GM18517 (cell line): ENCODE measurements around the gene AIDA.
A peak's percentile ranks its signal among the peaks of the same experiment; 100 is the strongest.
"Not testable (repeated sequence)": the region's sequence is repeated elsewhere in the genome, so short reads cannot be mapped to it uniquely, and the experiment has no call there.

Experiments used
- ATAC-seq: cut with Tn5 transposase; IDR thresholded peaks from one replicate; pipeline ENCODE4 v1.9.1; 2021; ENCODE audit warnings: mild to moderate bottlenecking, moderate library complexity; ENCODE audit not compliant: unreplicated experiment

The AIDA gene

GRCh38 chr1:222713091-222713961, 1.0 kb upstream of the AIDA start:
- peak; percentile 62 for ATAC-seq

GRCh38 chr1:222711319-222712252, 705 bp downstream of the AIDA start:
- ATAC-seq, result peak; percentile 44

GRCh38 chr1:222709700-222710153, 2.6 kb downstream of the AIDA start:
- ATAC-seq, result no peak

GRCh38 chr1:222706815-222707214, 5.5 kb downstream of the AIDA start:
- ATAC-seq, result no peak

- no peak for ATAC-seq
These were observed 8.0 kb downstream of the AIDA start for GRCh38 chr1:222704260-222704659.

- ATAC-seq, result no peak
These were observed 10.1 kb downstream of the AIDA start for GRCh38 chr1:222702210-222702609.

GRCh38 chr1:222697826-222698225, 14.5 kb downstream of the AIDA start:
- ATAC-seq, result no peak

- no peak for ATAC-seq
These were observed 15.1 kb downstream of the AIDA start for GRCh38 chr1:222697203-222697602.

- ATAC-seq, result no peak
These were observed 15.6 kb downstream of the AIDA start for GRCh38 chr1:222696741-222697140.

- no peak for ATAC-seq
These were observed 17.4 kb downstream of the AIDA start for GRCh38 chr1:222694927-222695326.

GRCh38 chr1:222691016-222691415, 21.3 kb downstream of the AIDA start:
- no peak for ATAC-seq

GRCh38 chr1:222680080-222680479, 32.2 kb downstream of the AIDA start:
- no peak for ATAC-seq

GRCh38 chr1:222670110-222670509, 42.2 kb downstream of the AIDA start:
- ATAC-seq, result no peak

GRCh38 chr1:222669107-222669506, 43.2 kb downstream of the AIDA start:
- not testable (repeated sequence) for ATAC-seq

- not testable (repeated sequence) for ATAC-seq
These were observed 44.1 kb downstream of the AIDA start for GRCh38 chr1:222668184-222668583.

- ATAC-seq, result no peak
These were observed 46.3 kb downstream of the AIDA start for GRCh38 chr1:222665964-222666363.

- ATAC-seq, result no peak
These were observed 48.8 kb downstream of the AIDA start for GRCh38 chr1:222663431-222663934.

- no peak for ATAC-seq
These were observed 54.4 kb downstream of the AIDA start for GRCh38 chr1:222657899-222658298.

- ATAC-seq, result no peak
These were observed 55.7 kb downstream of the AIDA start for GRCh38 chr1:222656391-222657155.

- ATAC-seq, result peak; percentile 98
These were observed 57.4 kb downstream of the AIDA start for GRCh38 chr1:222654849-222655248.
